Activated CD4-positive, alpha-beta memory T cell treated with anti-CD3 and anti-CD28 coated beads, Interleukin-2, amount 10 ng/mL, durations not matched to agents 7 days and 5 days (primary cell): ENCODE data around the gene AMOTL1. TPM values are rescaled to one million over a fixed set of nuclear protein-coding genes. Genes with fewer than 3 reads are reported as not detected.

ENCODE experiments used
- CTCF ChIA-PET: fragments of 350-600 bp; sonication (Branson Sonifier 250); formaldehyde crosslinking; loops from one replicate; lab custom pipeline; 2021; ENCODE audit warnings: antibody characterized with exemption, inconsistent platforms; lab: Charles Lee
- POLR2A ChIA-PET: fragments of 350-600 bp; sonication (Branson Sonifier 250); formaldehyde crosslinking; loops from one replicate; lab custom pipeline; 2021; ENCODE audit warnings: antibody characterized with exemption; lab: Charles Lee
- DNase-seq: peaks from one replicate; pipeline ENCODE4 v3.0.0-alpha.2; 2020
- H3K27ac Mint-ChIP-seq: one replicate; pipeline ENCODE4 v1.8.0; 2021; ENCODE audit warnings: mild to moderate bottlenecking, mixed read lengths
- H3K27me3 Mint-ChIP-seq: one replicate; pipeline ENCODE4 v1.8.0; 2021; ENCODE audit warnings: mixed read lengths
- H3K36me3 Mint-ChIP-seq: one replicate; pipeline ENCODE4 v1.8.0; 2021; ENCODE audit warnings: low read depth, mixed read lengths
- H3K4me1 Mint-ChIP-seq: one replicate; pipeline ENCODE4 v1.8.0; 2021; ENCODE audit warnings: mixed read lengths
- H3K4me3 Mint-ChIP-seq: one replicate; pipeline ENCODE4 v1.8.0; 2021; ENCODE audit warnings: mild to moderate bottlenecking, mixed read lengths
- H3K9me3 Mint-ChIP-seq: one replicate; pipeline ENCODE4 v1.8.0; 2021; ENCODE audit warnings: mixed read lengths
- total RNA-seq, 2 experiments: library from RNA; stranded (reverse); gene quantifications; one replicate each; pipeline ENCODE4 v1.2.3, GENCODE V29; 2021

AMOTL1 gene
- total RNA-seq, 2 experiments from 2014 or later, result 4.0 to 4.3 TPM

DNA sequence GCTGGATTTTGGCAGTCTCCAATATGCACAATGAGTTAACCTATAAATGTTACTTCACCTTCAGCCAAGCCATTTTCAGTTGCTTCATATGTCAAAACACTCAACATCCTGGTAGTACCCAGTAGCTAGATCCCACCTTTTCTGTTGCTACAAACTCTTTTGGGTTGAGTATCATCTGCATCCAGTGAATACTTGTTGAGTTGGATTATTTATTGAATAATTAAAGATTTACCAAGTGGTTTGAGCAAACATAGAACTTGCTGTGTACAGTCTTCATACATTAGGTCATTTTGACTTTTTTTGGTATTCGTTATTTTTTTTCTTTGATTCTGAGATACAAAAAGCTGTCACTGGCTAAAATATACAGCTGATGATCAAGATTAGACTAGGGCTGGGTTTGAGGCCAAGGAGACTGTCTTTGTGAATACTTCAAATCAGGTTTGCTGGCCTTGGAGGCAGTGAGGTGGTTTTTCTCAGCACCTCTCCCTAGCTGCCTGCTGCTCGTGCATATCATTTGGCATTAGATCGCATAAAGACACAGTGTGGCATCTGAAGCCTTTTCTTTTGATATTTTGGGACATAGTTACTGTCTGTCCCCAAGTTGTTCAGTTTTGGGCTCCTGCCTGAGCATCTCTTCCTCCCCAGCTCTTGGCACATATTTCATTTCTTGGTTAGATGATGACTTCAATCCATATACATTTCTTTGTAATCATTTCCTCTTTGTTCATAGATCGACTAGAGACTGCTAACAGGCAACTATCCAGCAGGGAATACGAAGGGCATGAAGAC lies 62.8 kb downstream of the AMOTL1 start:
- ChIA-PET POLR2A (no interaction called here), CTCF (no interaction called here)

DNA sequence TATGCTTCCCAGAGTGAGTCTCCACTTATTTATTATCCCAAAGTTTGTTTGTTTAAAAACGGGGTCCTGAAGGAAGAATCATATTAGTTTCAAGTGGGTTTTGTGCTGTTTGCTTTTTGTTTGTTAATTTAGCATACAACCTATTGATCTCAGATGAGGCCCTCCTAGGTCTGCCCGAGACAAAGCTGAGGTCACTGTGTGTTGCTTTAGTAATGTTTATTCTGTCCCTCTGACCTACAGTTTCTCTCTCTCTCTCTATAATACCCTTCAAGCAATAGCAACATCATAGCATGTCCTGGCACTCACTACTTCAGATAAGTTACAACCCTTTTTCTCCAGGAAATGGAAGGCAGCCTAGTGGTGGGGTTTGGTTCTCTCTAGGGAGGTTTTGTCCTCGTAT lies 63.4 kb downstream of the AMOTL1 start:
- Mint-ChIP-seq H3K4me1 (no peaks in the 10 kb centered on the region), H3K27ac (no peak overlapping the region), H3K36me3 (no peaks in the 10 kb centered on the region), H3K4me3 (no peak overlapping the region), H3K9me3 (no peaks in the 10 kb centered on the region), H3K27me3 (peaks cover 3% of the 10 kb centered on the region)
- ChIA-PET CTCF (no interaction called here), POLR2A (no interaction called here)
- DNase-seq, result no peak

More for the DNA sequence above, 62.8 kb downstream of the AMOTL1 start:
- Mint-ChIP-seq H3K36me3 (no peaks in the 10 kb centered on the region), H3K27me3 (peaks cover 3% of the 10 kb centered on the region), H3K27ac (no peak overlapping the region), H3K4me3 (no peak overlapping the region), H3K9me3 (no peaks in the 10 kb centered on the region), H3K4me1 (peaks cover 2% of the 10 kb centered on the region)
- no peak for DNase-seq

DNA sequence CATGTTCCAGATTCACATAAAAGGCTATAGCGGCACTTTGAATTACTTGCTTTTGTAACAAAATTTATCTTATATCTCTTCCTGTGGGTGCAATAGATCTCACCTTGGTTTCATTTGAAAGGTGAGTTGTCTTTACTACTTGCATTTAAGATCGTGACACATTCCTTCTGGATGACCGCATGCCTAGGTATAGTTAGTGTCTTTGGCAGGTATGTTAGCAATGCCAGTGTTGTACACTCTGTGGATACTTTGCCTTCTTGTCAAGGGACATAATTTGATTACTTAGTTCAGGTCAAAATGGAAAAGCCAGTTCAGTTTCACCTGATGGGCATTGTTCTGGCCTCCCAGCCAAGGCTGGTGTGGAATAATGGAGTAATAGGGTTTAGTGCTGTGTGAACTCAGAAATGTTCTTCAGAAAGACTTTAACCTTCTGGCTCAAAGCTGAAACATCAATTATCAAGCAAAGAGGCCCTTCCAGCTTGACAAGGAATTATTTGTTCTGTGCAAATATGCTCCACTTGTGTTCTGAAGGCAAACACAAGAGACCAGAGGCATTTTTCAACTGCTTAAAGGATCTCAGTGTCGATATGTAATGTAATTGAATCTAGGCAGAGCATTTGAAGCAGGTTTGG lies 64.6 kb downstream of the AMOTL1 start:
- Mint-ChIP-seq H3K36me3 (no peaks in the 10 kb centered on the region), H3K27me3 (peaks cover 3% of the 10 kb centered on the region), H3K9me3 (no peaks in the 10 kb centered on the region), H3K4me3 (no peak overlapping the region), H3K4me1 (no peaks in the 10 kb centered on the region), H3K27ac (no peak overlapping the region)
- CTCF ChIA-PET, result no interaction called here
- no peak for DNase-seq
- POLR2A ChIA-PET, result no interaction called here

- POLR2A ChIA-PET, result no interaction called here
- Mint-ChIP-seq H3K27ac (no peak overlapping the region), H3K36me3 (no peaks in the 10 kb centered on the region), H3K9me3 (no peaks in the 10 kb centered on the region), H3K4me1 (no peaks in the 10 kb centered on the region), H3K4me3 (no peak overlapping the region), H3K27me3 (peaks cover 3% of the 10 kb centered on the region)
- CTCF ChIA-PET, result interaction anchor here (0.6 kb wide), 1 partner anchor 1095 kb away, joined by 3 read pairs; no protein-coding TSS in a partner anchor
- no peak for DNase-seq
Measured at GRCh38 chr11:94834911-94835593, 66.9 kb downstream of the AMOTL1 start.

- Mint-ChIP-seq H3K27ac (no peak overlapping the region), H3K27me3 (peaks cover 3% of the 10 kb centered on the region), H3K9me3 (no peaks in the 10 kb centered on the region), H3K4me1 (no peaks in the 10 kb centered on the region), H3K4me3 (no peak overlapping the region), H3K36me3 (no peaks in the 10 kb centered on the region)
- CTCF ChIA-PET, result no interaction called here
- DNase-seq, result no peak
- POLR2A ChIA-PET, result no interaction called here
Measured at GRCh38 chr11:94835594-94835927, 67.4 kb downstream of the AMOTL1 start.

DNA sequence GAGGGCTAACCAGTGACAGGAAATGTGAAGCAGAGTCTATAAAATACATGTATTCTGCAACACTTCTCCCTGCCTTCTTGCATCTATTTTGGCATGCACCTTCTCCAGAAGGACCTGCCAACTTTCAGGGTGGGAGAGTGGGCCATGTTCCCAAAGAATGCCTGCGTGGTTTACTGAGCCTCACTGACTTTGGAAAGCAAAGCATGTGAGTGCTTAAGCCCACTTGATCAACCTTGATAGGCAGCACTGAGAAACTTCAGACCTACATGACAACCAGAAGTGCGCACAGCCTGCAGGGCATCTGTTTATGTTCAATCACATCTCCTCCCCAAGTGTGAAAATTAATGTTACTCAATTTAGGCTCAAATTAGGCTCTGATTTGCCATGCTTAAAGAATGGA lies 69.2 kb downstream of the AMOTL1 start:
- no peak for DNase-seq
- POLR2A ChIA-PET, result no interaction called here
- H3K27me3 Mint-ChIP-seq, result no peaks in the 10 kb centered on the region
- CTCF ChIA-PET, result no interaction called here
- no peak overlapping the region for H3K4me3 Mint-ChIP-seq
- no peaks in the 10 kb centered on the region for H3K36me3 Mint-ChIP-seq
- H3K27ac Mint-ChIP-seq, result no peak overlapping the region
- H3K9me3 Mint-ChIP-seq, result no peaks in the 10 kb centered on the region
- no peaks in the 10 kb centered on the region for H3K4me1 Mint-ChIP-seq

GRCh38 chr11:94838027-94838731 lies 70.0 kb downstream of the AMOTL1 start:
- Mint-ChIP-seq H3K27ac (no peak overlapping the region), H3K9me3 (no peaks in the 10 kb centered on the region), H3K4me1 (no peaks in the 10 kb centered on the region), H3K4me3 (no peak overlapping the region), H3K36me3 (no peaks in the 10 kb centered on the region), H3K27me3 (peaks cover 8% of the 10 kb centered on the region)
- CTCF ChIA-PET, result no interaction called here
- no peak for DNase-seq
- POLR2A ChIA-PET, result no interaction called here

GRCh38 chr11:94840209-94840608 lies 72.1 kb downstream of the AMOTL1 start:
- Mint-ChIP-seq H3K36me3 (no peaks in the 10 kb centered on the region), H3K27me3 (peaks cover 8% of the 10 kb centered on the region)
- CTCF ChIA-PET, result no interaction called here

GRCh38 chr11:94844031-94844430 lies 75.9 kb downstream of the AMOTL1 start:
- Mint-ChIP-seq H3K4me3 (no peak overlapping the region), H3K27ac (no peak overlapping the region), H3K36me3 (no peaks in the 10 kb centered on the region), H3K9me3 (no peaks in the 10 kb centered on the region), H3K4me1 (no peaks in the 10 kb centered on the region), H3K27me3 (peaks cover 10% of the 10 kb centered on the region)
- no peak for DNase-seq
- POLR2A ChIA-PET, result no interaction called here
- CTCF ChIA-PET, result no interaction called here

More at GRCh38 chr11:94840209-94840608, 72.1 kb downstream of the AMOTL1 start:
- H3K4me3 Mint-ChIP-seq, result no peak overlapping the region
- DNase-seq, result no peak
- no peaks in the 10 kb centered on the region for H3K4me1 Mint-ChIP-seq
- no peak overlapping the region for H3K27ac Mint-ChIP-seq
- H3K9me3 Mint-ChIP-seq, result no peaks in the 10 kb centered on the region
- POLR2A ChIA-PET, result no interaction called here

DNA sequence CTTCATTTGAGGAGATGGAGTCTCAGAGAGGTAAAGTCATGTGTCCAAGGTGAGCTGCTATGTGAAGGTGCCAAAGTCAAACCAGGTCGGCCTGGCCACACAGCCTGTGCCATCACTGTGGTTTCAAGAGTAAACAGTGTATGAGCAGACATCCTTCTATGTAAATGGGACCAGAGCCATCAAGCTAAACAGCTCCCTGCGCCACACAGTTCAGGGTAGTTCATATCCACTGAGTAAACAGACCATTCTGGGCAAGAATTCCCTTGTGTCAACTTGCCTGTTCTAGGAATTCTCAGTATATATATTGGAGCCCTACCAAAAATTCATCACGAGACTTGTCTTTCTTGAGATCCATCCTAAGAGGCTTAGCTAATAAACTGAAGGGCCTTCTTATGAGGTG lies 77.5 kb downstream of the AMOTL1 start:
- H3K9me3 Mint-ChIP-seq, result no peaks in the 10 kb centered on the region
- no peak overlapping the region for H3K4me3 Mint-ChIP-seq
- no peak overlapping the region for H3K27ac Mint-ChIP-seq
- H3K27me3 Mint-ChIP-seq, result peaks cover 10% of the 10 kb centered on the region
- no peak for DNase-seq
- POLR2A ChIA-PET, result no interaction called here
- no peaks in the 10 kb centered on the region for H3K4me1 Mint-ChIP-seq
- CTCF ChIA-PET, result no interaction called here
- no peaks in the 10 kb centered on the region for H3K36me3 Mint-ChIP-seq

GRCh38 chr11:94849839-94850238 lies 81.7 kb downstream of the AMOTL1 start:
- no peak overlapping the region for H3K27ac Mint-ChIP-seq
- H3K4me3 Mint-ChIP-seq, result no peak overlapping the region
- CTCF ChIA-PET, result no interaction called here
- no peak for DNase-seq
- POLR2A ChIA-PET, result no interaction called here
- no peaks in the 10 kb centered on the region for H3K4me1 Mint-ChIP-seq
- H3K27me3 Mint-ChIP-seq, result peaks cover 2% of the 10 kb centered on the region
- H3K36me3 Mint-ChIP-seq, result no peaks in the 10 kb centered on the region
- no peaks in the 10 kb centered on the region for H3K9me3 Mint-ChIP-seq

- H3K27me3 Mint-ChIP-seq, result no peaks in the 10 kb centered on the region
- CTCF ChIA-PET, result no interaction called here
- H3K4me3 Mint-ChIP-seq, result no peak overlapping the region
- POLR2A ChIA-PET, result no interaction called here
- no peak for DNase-seq
- no peak overlapping the region for H3K27ac Mint-ChIP-seq
- H3K36me3 Mint-ChIP-seq, result no peaks in the 10 kb centered on the region
- H3K9me3 Mint-ChIP-seq, result no peaks in the 10 kb centered on the region
- H3K4me1 Mint-ChIP-seq, result no peaks in the 10 kb centered on the region
Measured at GRCh38 chr11:94851864-94852636, 83.9 kb downstream of the AMOTL1 start.
